ENCODE data around the gene ACSL5. TPM values are rescaled to one million over a fixed set of nuclear protein-coding genes. Genes with fewer than 3 reads are reported as not detected.

ACSL5 gene
- total RNA-seq, 1 donor from 2014 or later = 0.68 TPM

- H3K9me3 ChIP-seq (ENCODE audit: insufficient read depth, low read depth, low read length) = no peaks in the 10 kb centered on the region
- H2AFZ ChIP-seq (ENCODE audit: low read depth, low read length) = no peak overlapping the region
- peaks cover 8% of the 10 kb centered on the region for H3K4me1 ChIP-seq (ENCODE audit: insufficient read depth, low read length)
- Mint-ChIP-seq H3K9me3 (ENCODE audit: unreplicated experiment) (no peaks in the 10 kb centered on the region), H3K36me3 (ENCODE audit: low read depth, unreplicated experiment) (peaks cover 2% of the 10 kb centered on the region), H3K27me3 (ENCODE audit: low read depth, unreplicated experiment) (no peaks in the 10 kb centered on the region), H3K27ac (ENCODE audit: unreplicated experiment) (no peak overlapping the region), H3K4me3 (ENCODE audit: unreplicated experiment) (no peak overlapping the region), H3K4me1 (ENCODE audit: low read depth, unreplicated experiment) (peaks cover 6% of the 10 kb centered on the region)
- no peaks in the 10 kb centered on the region for H3K36me3 ChIP-seq (ENCODE audit: insufficient read depth, low read length)
- peaks cover 16% of the 10 kb centered on the region for H3K27me3 ChIP-seq (ENCODE audit: insufficient read depth, low read length)
- no peaks in the 10 kb centered on the region for H3K79me2 ChIP-seq (ENCODE audit: insufficient read depth, low read length)
- H4K20me1 ChIP-seq (ENCODE audit: insufficient read depth, low read length) = no peaks in the 10 kb centered on the region
- no peak for TF ChIP-seq EZH2 (IDR thresholded peaks at IDR 0.05; ENCODE audit: insufficient read depth, low read length)
- TF ChIP-seq CTCF (IDR thresholded peaks at IDR 0.05; ENCODE audit: insufficient read depth, low read depth, low read length) = no peak
- H3K9ac ChIP-seq (ENCODE audit: low read length) = no peak overlapping the region
- FAIRE-seq = no peak
- no peak overlapping the region for H3K27ac ChIP-seq (ENCODE audit: low read depth, low read length)
- H3K4me3 ChIP-seq (ENCODE audit: insufficient read depth, low read depth, low read length) = no peak overlapping the region
- no peak overlapping the region for H3K4me2 ChIP-seq (ENCODE audit: low read length)
- DNase-seq (ENCODE audit: low read depth) = no peak
Observed at GRCh38 chr10:112393341-112393740, 19.4 kb downstream of the ACSL5 start.

GRCh38 chr10:112393827-112394226 lies 19.9 kb downstream of the ACSL5 start:
- Mint-ChIP-seq H3K36me3 (ENCODE audit: low read depth, unreplicated experiment) (no peaks in the 10 kb centered on the region), H3K4me1 (ENCODE audit: low read depth, unreplicated experiment) (peaks cover 6% of the 10 kb centered on the region), H3K27ac (ENCODE audit: unreplicated experiment) (no peak overlapping the region), H3K9me3 (ENCODE audit: unreplicated experiment) (no peaks in the 10 kb centered on the region), H3K4me3 (ENCODE audit: unreplicated experiment) (no peak overlapping the region), H3K27me3 (ENCODE audit: low read depth, unreplicated experiment) (no peaks in the 10 kb centered on the region)
- Histone ChIP-seq H3K9ac (ENCODE audit: low read length) (no peak overlapping the region), H3K4me3 (ENCODE audit: insufficient read depth, low read depth, low read length) (no peak overlapping the region), H4K20me1 (ENCODE audit: insufficient read depth, low read length) (no peaks in the 10 kb centered on the region), H3K79me2 (ENCODE audit: insufficient read depth, low read length) (no peaks in the 10 kb centered on the region), H2AFZ (ENCODE audit: low read depth, low read length) (no peak overlapping the region), H3K9me3 (ENCODE audit: insufficient read depth, low read depth, low read length) (no peaks in the 10 kb centered on the region), H3K27me3 (ENCODE audit: insufficient read depth, low read length) (peaks cover 16% of the 10 kb centered on the region), H3K27ac (ENCODE audit: low read depth, low read length) (no peak overlapping the region), H3K4me1 (ENCODE audit: insufficient read depth, low read length) (peaks cover 8% of the 10 kb centered on the region), H3K4me2 (ENCODE audit: low read length) (no peak overlapping the region), H3K36me3 (ENCODE audit: insufficient read depth, low read length) (no peaks in the 10 kb centered on the region)
- TF ChIP-seq EZH2 (IDR thresholded peaks at IDR 0.05; ENCODE audit: insufficient read depth, low read length) (no peak), CTCF (IDR thresholded peaks at IDR 0.05; ENCODE audit: insufficient read depth, low read depth, low read length) (no peak)
- DNase-seq (ENCODE audit: low read depth) = no peak
- no peak for FAIRE-seq

GRCh38 chr10:112394475-112394875 lies 20.6 kb downstream of the ACSL5 start:
- no peaks in the 10 kb centered on the region for H4K20me1 ChIP-seq (ENCODE audit: insufficient read depth, low read length)
- no peak for DNase-seq (ENCODE audit: low read depth)
- Mint-ChIP-seq H3K27me3 (ENCODE audit: low read depth, unreplicated experiment) (no peaks in the 10 kb centered on the region), H3K27ac (ENCODE audit: unreplicated experiment) (no peak overlapping the region), H3K9me3 (ENCODE audit: unreplicated experiment) (no peaks in the 10 kb centered on the region), H3K36me3 (ENCODE audit: low read depth, unreplicated experiment) (no peaks in the 10 kb centered on the region), H3K4me3 (ENCODE audit: unreplicated experiment) (no peak overlapping the region), H3K4me1 (ENCODE audit: low read depth, unreplicated experiment) (peaks cover 5% of the 10 kb centered on the region)
- peaks cover 16% of the 10 kb centered on the region for H3K27me3 ChIP-seq (ENCODE audit: insufficient read depth, low read length)
- no peak overlapping the region for H2AFZ ChIP-seq (ENCODE audit: low read depth, low read length)
- no peaks in the 10 kb centered on the region for H3K9me3 ChIP-seq (ENCODE audit: insufficient read depth, low read depth, low read length)
- no peak overlapping the region for H3K4me2 ChIP-seq (ENCODE audit: low read length)
- H3K79me2 ChIP-seq (ENCODE audit: insufficient read depth, low read length) = no peaks in the 10 kb centered on the region
- H3K4me1 ChIP-seq (ENCODE audit: insufficient read depth, low read length) = peaks cover 3% of the 10 kb centered on the region
- no peaks in the 10 kb centered on the region for H3K36me3 ChIP-seq (ENCODE audit: insufficient read depth, low read length)
- TF ChIP-seq EZH2 (IDR thresholded peaks at IDR 0.05; ENCODE audit: insufficient read depth, low read length) = no peak
- TF ChIP-seq CTCF (IDR thresholded peaks at IDR 0.05; ENCODE audit: insufficient read depth, low read depth, low read length) = no peak
- no peak overlapping the region for H3K9ac ChIP-seq (ENCODE audit: low read length)
- no peak overlapping the region for H3K27ac ChIP-seq (ENCODE audit: low read depth, low read length)
- FAIRE-seq = no peak
- no peak overlapping the region for H3K4me3 ChIP-seq (ENCODE audit: insufficient read depth, low read depth, low read length)

Measured in astrocyte (in vitro differentiated cells and primary cell).